K562 (cell line): Measurements from ENCODE around the gene TIMM17B. TPM values are rescaled to one million over a fixed set of nuclear protein-coding genes. Genes with fewer than 3 reads are reported as not detected.

ENCODE experiments used
- ARHGAP35 ChIP-seq: fragments of 450-650 bp; IDR thresholded peaks from 2 replicates; pipeline ENCODE4 v1.6.1; 2018; ENCODE audit not compliant: partially characterized antibody
- ARID2 ChIP-seq: fragments of 450-650 bp; IDR thresholded peaks from 2 replicates; pipeline ENCODE4 v1.6.1; 2017; ENCODE audit warnings: antibody characterized with exemption, mild to moderate bottlenecking
- BHLHE40 ChIP-seq: IDR thresholded peaks from 2 replicates; pipeline ENCODE4 v1.6.1; 2011; ENCODE audit warnings: low read length, improper control_type of control experiment
- BMI1 ChIP-seq: fragments of 150-350 bp; IDR thresholded peaks from 2 replicates; pipeline ENCODE4 v1.6.1; 2014; ENCODE audit warnings: low read length
- BRD4 ChIP-seq: fragments of 200-600 bp; sonication (generic); IDR thresholded peaks from 2 replicates; pipeline ENCODE4 v1.6.1; 2017; ENCODE audit warnings: inconsistent platforms
- BRF1 ChIP-seq: IDR thresholded peaks from 3 replicates; pipeline ENCODE4 v1.6.1; 2011; ENCODE audit warnings: borderline replicate concordance, mild to moderate bottlenecking; ENCODE audit not compliant: insufficient read length; ENCODE audit errors: extremely low read depth
- CTCF ChIP-seq, 3 experiments: IDR thresholded peaks in 2 of 3; conservative IDR thresholded peaks in 1 of 3; 2 replicates each; pipeline ENCODE4 v1.5.1; 2011 to 2012; ENCODE audit warnings: low read length in 3 of 3, mild to moderate bottlenecking in 3 of 3, control low read depth in 2 of 3, improper control_type of control experiment in 1 of 3, inconsistent platforms in 1 of 3, low read depth in 1 of 3, mixed read lengths in 1 of 3, moderate library complexity in 1 of 3; ENCODE audit not compliant: insufficient read depth in 2 of 3
- E2F3 ChIP-seq: fragments of 250-450 bp; sonication (Bioruptor Pico); IDR thresholded peaks from 2 replicates; pipeline ENCODE4 v1.4.0; 2020; ENCODE audit warnings: mild to moderate bottlenecking
- ELF1 ChIP-seq: fragments of 200-800 bp; sonication (Bioruptor generic); IDR thresholded peaks from 2 replicates; pipeline ENCODE4 v1.6.1; 2016; ENCODE audit warnings: missing genetic modification characterization, missing compliant biosample characterization
- HCFC1 ChIP-seq: IDR thresholded peaks from 2 replicates; pipeline ENCODE4 v1.6.1; 2012; ENCODE audit warnings: low read depth, low read length, improper control_type of control experiment
- HDGF ChIP-seq: fragments of 450-650 bp; IDR thresholded peaks from 2 replicates; pipeline ENCODE4 v1.6.1; 2016
- HNRNPLL ChIP-seq: fragments of 200-400 bp; formaldehyde crosslinking; IDR thresholded peaks from 2 replicates; pipeline ENCODE4 v1.6.1; 2017; ENCODE audit warnings: low read length, low read depth, mild to moderate bottlenecking; ENCODE audit not compliant: poor library complexity, severe bottlenecking
- LCOR ChIP-seq: sonication (generic); formaldehyde crosslinking; IDR thresholded peaks from 2 replicates; pipeline ENCODE4 v1.8.0; 2022; ENCODE audit warnings: mild to moderate bottlenecking, missing genetic modification reagents
- MED1 ChIP-seq: sonication (generic); formaldehyde crosslinking; IDR thresholded peaks from 2 replicates; pipeline ENCODE4 v1.8.1; 2023; ENCODE audit warnings: missing genetic modification reagents, borderline replicate concordance
- MITF ChIP-seq: IDR thresholded peaks from 2 replicates; pipeline ENCODE4 v1.6.1; 2014; ENCODE audit warnings: antibody characterized with exemption
- MTF1 ChIP-seq: fragments of 250-450 bp; sonication (Bioruptor Pico); IDR thresholded peaks from 2 replicates; pipeline ENCODE4 v1.9.0; 2021; ENCODE audit warnings: moderate library complexity, mild to moderate bottlenecking, inconsistent platforms, borderline replicate concordance
- PATZ1 ChIP-seq: fragments of 250-450 bp; sonication (Bioruptor Pico); IDR thresholded peaks from 2 replicates; pipeline ENCODE4 v1.5.0; 2020; ENCODE audit warnings: mild to moderate bottlenecking, borderline replicate concordance
- POLR2A ChIP-seq: fragments of 450-650 bp; conservative IDR thresholded peaks from 2 replicates; pipeline ENCODE4 v1.6.1; 2016
- RB1 ChIP-seq: fragments of 450-650 bp; IDR thresholded peaks from 2 replicates; pipeline ENCODE4 v1.6.1; 2017; ENCODE audit warnings: low read depth, mild to moderate bottlenecking
- TAF1 ChIP-seq: IDR thresholded peaks from 2 replicates; pipeline ENCODE4 v1.6.1; 2011; ENCODE audit warnings: mild to moderate bottlenecking, low read length, moderate library complexity; ENCODE audit not compliant: insufficient read depth, control insufficient read depth, severe bottlenecking; ENCODE audit errors: extremely low read depth
- TAL1 ChIP-seq: fragments of 450-650 bp; IDR thresholded peaks from 2 replicates; pipeline ENCODE4 v1.6.1; 2016; ENCODE audit warnings: mild to moderate bottlenecking
- ZBED1 ChIP-seq: IDR thresholded peaks from 2 replicates; pipeline ENCODE4 v1.6.1; 2014
- ZNF253 ChIP-seq: fragments of 250-450 bp; sonication (Bioruptor Pico); conservative IDR thresholded peaks from 2 replicates; pipeline ENCODE4 v1.6.1; 2021; ENCODE audit warnings: mild to moderate bottlenecking
- ZNF707 ChIP-seq: fragments of 250-450 bp; sonication (Bioruptor Pico); conservative IDR thresholded peaks from 2 replicates; pipeline ENCODE4 v1.8.0; 2022; ENCODE audit warnings: inconsistent platforms, mild to moderate bottlenecking, moderate library complexity
- ZNF764 ChIP-seq: fragments of 250-450 bp; sonication (Bioruptor Pico); IDR thresholded peaks from 2 replicates; pipeline ENCODE4 v1.4.0; 2020; ENCODE audit warnings: low read depth, mild to moderate bottlenecking, moderate library complexity
- polyA plus RNA-seq, 8 experiments: library from polyadenylated mRNA; depleted of rRNA in 4 of 8; stranded (reverse) in 5 of 8; unstranded in 3 of 8; fragments of >200 nt; fragmentation: Nextera tagmentation in 2 of 8; fragmentation: Illumina TruSeq in 1 of 8; extraction: Ambion mirVana in 2 of 8; extraction: Trizol in 1 of 8; gene quantifications; 2 replicates each; pipeline versions ENCODE4 v1.2.1 to v1.2.3, GENCODE V29; 2011 to 2014; ENCODE audit warnings: inconsistent platforms in 1 of 8, missing spikeins in 1 of 8
- total RNA-seq, 7 experiments: library from RNA; depleted of rRNA in 6 of 7; stranded (reverse); fragments of >200 nt in 6 of 7; fragmentation: Illumina TruSeq in 2 of 7; extraction: Trizol in 2 of 7; gene quantifications; 2 replicates each; pipeline versions ENCODE4 v1.2.1 to v1.2.3, GENCODE V29; 2011 to 2021; ENCODE audit warnings: low replicate concordance in 1 of 7

The TIMM17B gene
- total and polyA plus RNA-seq, 9 of the 15 experiments (the other 6 are each of a cell fraction or from before 2014, with no cell fraction given): 9.9 to 184 (median 115) TPM

- TF ChIP-seq TAL1 (0 out of 2 replicates have a peak, but pooled peaks have one; percentile 16), PATZ1 (CRISPR knock-in tag) (peak; percentile 93), ARHGAP35 (no peak), MTF1 (CRISPR knock-in tag) (no peak), HNRNPLL (no peak), MED1 (CRISPR knock-in tag) (no peak), POLR2A (peak; percentile 85), MITF (no peak), ZNF253 (CRISPR knock-in tag) (peak; percentile 77; the same call in 1 of the 2 replicates), ZNF764 (CRISPR knock-in tag) (peak; percentile 31; the same call in 1 of the 2 replicates), HCFC1 (peak; percentile 53), ZNF707 (CRISPR knock-in tag) (no peak), CTCF (IDR thresholded peaks at IDR 0.05 in 2 of 3, conservative IDR thresholded peaks at IDR 0.05 in 1 of 3; ENCODE audit: insufficient read depth in 2 of 3, low read depth in 1 of 3, low read length in 3 of 3) (no peak), LCOR (CRISPR knock-in tag) (no peak), BRF1 (no peak), TAF1 (peak; percentile 42), E2F3 (no peak), BMI1 (no peak), ELF1 (tag) (peak; percentile 95), ARID2 (no peak), RB1 (0 out of 2 replicates have a peak, but pooled peaks have one; percentile 23), BHLHE40 (no peak), ZBED1 (peak; percentile 74; the same call in 1 of the 2 replicates), BRD4 (no peak), HDGF (no peak)
These were observed 14.0 kb upstream of the TIMM17B start, which contains the start of gene SLC35A2 (continued) for GRCh38 chrX:48911412-48912182.
